ENCODE results near the gene NOL12. TPM values are rescaled to one million over a fixed set of nuclear protein-coding genes. Genes with fewer than 3 reads are reported as not detected.

Gene NOL12
- total RNA-seq, 1 experiment from 2014 or later: 47.1 TPM

DNA sequence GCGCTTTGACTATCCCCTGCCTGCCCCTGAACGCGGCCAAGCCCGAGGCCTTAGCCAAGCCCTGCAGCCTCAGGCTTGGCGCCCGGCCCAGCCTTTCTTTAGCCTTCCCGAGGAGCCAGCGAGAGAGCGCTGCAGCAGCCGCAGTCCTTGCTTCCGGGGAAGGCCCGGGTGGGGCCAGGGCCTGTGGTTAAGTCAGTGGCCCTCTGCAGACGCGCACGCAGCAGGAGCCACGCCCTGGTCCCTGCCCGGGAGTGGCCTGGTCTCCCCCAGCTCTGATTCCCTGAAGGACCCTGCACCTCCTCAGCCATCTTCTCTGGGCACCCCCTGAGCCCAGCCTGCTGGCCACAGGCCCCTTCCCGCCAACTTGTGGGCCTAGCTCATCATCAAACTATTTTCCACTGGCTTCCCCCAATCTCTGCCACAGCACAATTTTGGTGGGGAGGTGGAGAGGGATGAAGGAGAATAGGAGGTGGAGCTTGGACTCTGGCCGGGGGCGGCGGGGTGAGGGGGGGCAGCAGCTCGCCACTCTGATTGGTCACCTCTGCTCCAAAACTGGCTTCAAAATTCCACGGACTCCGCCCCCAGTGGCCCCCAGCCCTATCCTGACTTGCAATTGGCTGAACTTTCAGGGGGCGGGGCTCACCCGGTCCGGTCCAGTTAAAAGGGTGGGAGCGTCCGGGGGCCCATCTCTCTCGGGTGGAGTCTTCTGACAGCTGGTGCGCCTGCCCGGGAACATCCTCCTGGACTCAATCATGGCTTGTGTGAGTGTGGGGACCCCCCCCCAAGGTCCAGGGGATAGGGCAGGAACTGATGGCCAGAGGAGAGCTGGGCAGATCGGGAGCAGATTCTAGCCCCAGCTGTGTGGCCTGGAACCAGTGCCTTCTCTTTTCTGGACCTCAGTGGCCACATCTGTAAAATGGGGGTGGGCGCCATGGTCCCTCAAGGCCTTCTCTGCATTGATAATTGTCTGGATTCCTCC, 10.9 kb upstream of the NOL12 start, which contains the start of gene LGALS1:
Gene LGALS1 (plus strand): TSS at position 686 of the 979 bp plus-strand sequence. CDS start 67 bp downstream, at position 753.
- no peaks in the 10 kb centered on the region for H3K27me3 Mint-ChIP-seq (ENCODE audit: insufficient read depth, unreplicated experiment)
- peaks cover 22% of the 10 kb centered on the region for H3K4me1 Mint-ChIP-seq (ENCODE audit: insufficient read depth, unreplicated experiment)
- no peak within 1 kb of the TSS for H3K27ac Mint-ChIP-seq (ENCODE audit: low read depth, unreplicated experiment)
- ChIA-PET CTCF (interaction anchor here (0.5 to 2.6 kb wide), 8 partner anchors 11 to 117 kb away, joined by 3 to 11 read pairs (median 3); partner anchors contain the start of gene NOL12), POLR2A (interaction anchor here (0.6 to 5.1 kb wide), 12 partner anchors 9 to 133 kb away, joined by 3 to 49 read pairs (median 6); partner anchors contain the start of genes GCAT, GGA1, NOL12 and PDXP)
- TSS peak; percentile 74 for BruUV-seq (replicated peaks)
- peak; percentile 95 for DNase-seq (ENCODE audit: unreplicated experiment)
- TF ChIP-seq, protein P1, sequence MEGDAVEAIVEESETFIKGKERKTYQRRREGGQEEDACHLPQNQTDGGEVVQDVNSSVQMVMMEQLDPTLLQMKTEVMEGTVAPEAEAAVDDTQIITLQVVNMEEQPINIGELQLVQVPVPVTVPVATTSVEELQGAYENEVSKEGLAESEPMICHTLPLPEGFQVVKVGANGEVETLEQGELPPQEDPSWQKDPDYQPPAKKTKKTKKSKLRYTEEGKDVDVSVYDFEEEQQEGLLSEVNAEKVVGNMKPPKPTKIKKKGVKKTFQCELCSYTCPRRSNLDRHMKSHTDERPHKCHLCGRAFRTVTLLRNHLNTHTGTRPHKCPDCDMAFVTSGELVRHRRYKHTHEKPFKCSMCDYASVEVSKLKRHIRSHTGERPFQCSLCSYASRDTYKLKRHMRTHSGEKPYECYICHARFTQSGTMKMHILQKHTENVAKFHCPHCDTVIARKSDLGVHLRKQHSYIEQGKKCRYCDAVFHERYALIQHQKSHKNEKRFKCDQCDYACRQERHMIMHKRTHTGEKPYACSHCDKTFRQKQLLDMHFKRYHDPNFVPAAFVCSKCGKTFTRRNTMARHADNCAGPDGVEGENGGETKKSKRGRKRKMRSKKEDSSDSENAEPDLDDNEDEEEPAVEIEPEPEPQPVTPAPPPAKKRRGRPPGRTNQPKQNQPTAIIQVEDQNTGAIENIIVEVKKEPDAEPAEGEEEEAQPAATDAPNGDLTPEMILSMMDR (IDR thresholded peaks at IDR 0.05; ENCODE audit: unreplicated experiment): no peak
- H3K9me3 Mint-ChIP-seq (ENCODE audit: unreplicated experiment): no peaks in the 10 kb centered on the region
- intact Hi-C loops (cut with micrococcal nuclease): loop anchor here (1.0 to 5.0 kb wide), 3 partner anchors 32 to 78 kb away; partner anchors contain the start of gene GGA1
- peak within 1 kb of the TSS; percentile 75 for H3K4me3 Mint-ChIP-seq (ENCODE audit: unreplicated experiment)
- peaks cover 31% of the 10 kb centered on the region for H3K36me3 Mint-ChIP-seq (ENCODE audit: insufficient read depth, unreplicated experiment)

DNA sequence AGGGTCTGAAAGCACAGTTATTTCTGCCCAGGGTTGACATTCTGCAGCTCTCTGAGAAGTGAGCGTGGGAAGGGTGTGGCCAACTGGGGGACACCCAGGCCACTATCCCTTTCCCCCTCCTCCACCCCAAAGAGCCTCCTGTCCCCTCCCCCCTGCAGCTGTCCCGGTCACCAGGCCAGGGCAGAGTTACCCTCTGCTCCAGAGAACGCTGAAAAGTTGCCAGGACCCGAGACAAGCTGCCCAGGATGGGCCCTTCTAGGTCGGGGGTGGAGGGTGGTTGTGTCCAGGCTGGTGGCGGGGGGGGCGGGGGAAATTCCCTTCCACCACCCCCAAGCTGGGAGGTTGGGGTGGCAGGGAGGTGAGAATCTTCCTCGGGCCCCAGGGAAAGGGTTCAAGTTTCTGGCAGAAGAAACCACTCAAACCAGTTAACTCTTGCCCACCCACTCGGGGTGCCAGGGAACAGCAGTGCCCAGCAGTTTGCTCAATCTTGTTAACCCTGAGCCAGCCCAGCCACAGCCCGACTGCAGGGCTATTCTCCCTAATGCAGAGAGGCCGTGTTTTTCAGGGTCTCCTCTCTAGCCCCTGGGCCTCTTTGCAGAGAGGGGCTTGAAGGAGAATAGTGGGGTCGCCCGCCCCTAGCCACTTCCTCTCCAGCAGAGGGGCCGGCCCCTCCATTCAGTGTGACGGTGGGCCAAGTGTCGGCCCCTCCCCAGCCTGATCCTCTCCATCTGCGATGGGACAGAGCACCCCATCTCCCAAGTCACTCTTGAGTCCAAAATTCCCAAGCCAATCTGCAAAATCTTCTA, 10.0 kb upstream of the NOL12 start:
- ChIA-PET POLR2A (interaction anchor here (0.6 to 5.1 kb wide), 12 partner anchors 8 to 900 kb away, joined by 3 to 49 read pairs (median 6); partner anchors contain the start of genes GCAT, GGA1, IFT27 and NOL12), CTCF (interaction anchor here (0.5 to 2.6 kb wide), 4 partner anchors 33 to 77 kb away, joined by 3 to 11 read pairs (median 4); no protein-coding TSS in a partner anchor)
- Mint-ChIP-seq H3K9me3 (ENCODE audit: unreplicated experiment) (no peaks in the 10 kb centered on the region), H3K4me1 (ENCODE audit: insufficient read depth, unreplicated experiment) (peaks cover 18% of the 10 kb centered on the region), H3K4me3 (ENCODE audit: unreplicated experiment) (peak overlapping the region; percentile 75), H3K27me3 (ENCODE audit: insufficient read depth, unreplicated experiment) (no peaks in the 10 kb centered on the region), H3K36me3 (ENCODE audit: insufficient read depth, unreplicated experiment) (peaks cover 34% of the 10 kb centered on the region), H3K27ac (ENCODE audit: low read depth, unreplicated experiment) (no peak overlapping the region)
- peak; percentile 59 for DNase-seq (ENCODE audit: unreplicated experiment)
- TF ChIP-seq, protein P1 (IDR thresholded peaks at IDR 0.05; ENCODE audit: unreplicated experiment): no peak
- BruUV-seq (replicated peaks): TSS peak; percentile 95
- intact Hi-C loops (cut with micrococcal nuclease): loop anchor here (1.0 to 5.0 kb wide), 4 partner anchors 17 to 77 kb away; partner anchors contain the start of genes GGA1 and PDXP

DNA sequence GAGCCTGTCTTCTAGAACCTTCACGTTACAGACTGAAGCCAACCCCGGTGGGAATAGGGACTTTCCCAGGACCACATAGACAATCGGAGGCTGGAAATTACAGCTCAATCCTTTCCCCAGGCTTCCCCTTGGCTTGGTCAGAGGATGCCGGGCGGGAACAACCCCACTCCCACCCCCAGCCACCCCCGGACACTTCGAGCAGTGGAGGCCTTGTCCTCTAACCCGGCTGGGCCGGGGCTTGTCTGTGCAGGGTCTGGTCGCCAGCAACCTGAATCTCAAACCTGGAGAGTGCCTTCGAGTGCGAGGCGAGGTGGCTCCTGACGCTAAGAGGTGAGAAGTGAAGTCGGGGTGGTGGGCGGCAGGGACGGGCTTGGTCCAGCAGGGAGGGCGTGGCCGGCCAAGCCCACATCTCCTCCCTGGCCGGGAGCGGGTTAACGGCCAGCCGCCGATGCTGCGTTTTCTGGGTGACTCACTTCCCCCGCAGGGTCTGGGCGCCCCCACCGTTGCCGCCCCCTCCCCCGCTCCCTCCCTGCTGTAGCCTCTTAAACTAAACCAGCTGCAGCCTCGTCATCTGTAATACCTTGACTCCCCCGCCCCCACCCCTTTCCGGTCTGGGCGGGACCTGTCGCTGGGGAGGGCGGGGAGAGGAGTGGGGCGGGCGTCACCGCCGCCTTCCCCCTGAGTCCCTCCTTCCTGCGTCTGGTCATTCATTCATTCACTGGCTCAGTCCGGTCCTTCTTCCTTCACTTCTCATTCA, 9.2 kb upstream of the NOL12 start:
- DNase-seq (ENCODE audit: unreplicated experiment): peak; percentile 94
- BruUV-seq (replicated peaks): no TSS peak
- Mint-ChIP-seq H3K9me3 (ENCODE audit: unreplicated experiment) (no peaks in the 10 kb centered on the region), H3K27ac (ENCODE audit: low read depth, unreplicated experiment) (peak overlapping the region; percentile 66), H3K4me1 (ENCODE audit: insufficient read depth, unreplicated experiment) (peaks cover 25% of the 10 kb centered on the region), H3K4me3 (ENCODE audit: unreplicated experiment) (peak overlapping the region; percentile 75), H3K36me3 (ENCODE audit: insufficient read depth, unreplicated experiment) (peaks cover 38% of the 10 kb centered on the region), H3K27me3 (ENCODE audit: insufficient read depth, unreplicated experiment) (no peaks in the 10 kb centered on the region)
- intact Hi-C loops (cut with micrococcal nuclease): loop anchor here (2.0 to 5.0 kb wide), 2 partner anchors 18 to 70 kb away; partner anchors contain the start of genes GGA1 and PDXP
- CTCF ChIA-PET: interaction anchor here (0.6 to 2.6 kb wide), 4 partner anchors 34 to 186 kb away, joined by 3 to 11 read pairs (median 7); no protein-coding TSS in a partner anchor
- TF ChIP-seq, protein P1 (IDR thresholded peaks at IDR 0.05; ENCODE audit: unreplicated experiment): no peak
- POLR2A ChIA-PET: interaction anchor here (0.6 to 5.1 kb wide), 12 partner anchors 9 to 901 kb away, joined by 3 to 49 read pairs (median 3); partner anchors contain the start of genes GGA1, IFT27, NOL12 and PDXP

Data from MCF 10A (cell line).